Prostate gland (tissue), 2 donors: Measurements from ENCODE around the gene TFCP2. TPM values are rescaled to one million over a fixed set of nuclear protein-coding genes. Genes with fewer than 3 reads are reported as not detected.
"Not testable (repeated sequence)": the region's sequence is repeated elsewhere in the genome, so short reads cannot be mapped to it uniquely, and the experiment has no call there.

Source experiments
- DNase-seq: peaks from one replicate; pipeline ENCODE4 v3.0.0-alpha.2; 2019; ENCODE audit warnings: low spot score
- H3K27ac ChIP-seq, 2 donors: fragments of 200-600 bp; sonication (generic); 2 replicates each; pipeline ENCODE4 v1.5.1; 2017 to 2019
- H3K27me3 ChIP-seq: fragments of 200-600 bp; sonication (generic); replicated peaks from 2 replicates; pipeline ENCODE4 v1.5.1; 2019; ENCODE audit not compliant: insufficient read depth
- H3K36me3 ChIP-seq, 2 donors: fragments of 200-600 bp; sonication (generic); 1 replicate in 1 of 2; 2 replicates in 1 of 2; pipeline versions ENCODE4 v1.5.1 to v1.8.1; 2017 to 2019
- H3K4me1 ChIP-seq: fragments of 200-600 bp; sonication (generic); replicated peaks from 2 replicates; pipeline ENCODE4 v1.5.1; 2019
- H3K4me3 ChIP-seq, 2 donors: fragments of 200-600 bp; sonication (generic); 2 replicates each; pipeline ENCODE4 v1.5.1; 2017 to 2019
- H3K9me3 ChIP-seq: fragments of 200-600 bp; sonication (generic); 2 replicates; pipeline ENCODE4 v1.5.1; 2017
- POLR2A ChIP-seq: fragments of 450-650 bp; IDR thresholded peaks from one replicate; pipeline ENCODE4 v1.6.1; 2016; ENCODE audit warnings: antibody characterized with exemption, mild to moderate bottlenecking
- POLR2AphosphoS5 ChIP-seq: sonication (generic); formaldehyde crosslinking; IDR thresholded peaks from one replicate; pipeline ENCODE4 v1.6.1; 2017; ENCODE audit warnings: antibody characterized with exemption
- WGBS: methylation state at CpG from one replicate; pipeline ENCODE4 v1.1.5; 2018; 5-methylcytosine and 5-hydroxymethylcytosine counted together
- intact Hi-C: fragments of 100-400 bp; cut with DNase I; formaldehyde crosslinking; loops from one replicate; pipeline ENCODE4 v1.14.2; 2022
- total RNA-seq, 2 donors: library from RNA; depleted of rRNA; stranded (reverse); fragments of >200 nt; gene quantifications; one replicate each; pipeline ENCODE4 v1.1.0, GENCODE V29; 2016
- TF ChIP-seq, protein P1 (sequence below), 4 experiments: fragments of 200-600 bp in 2 of 4; fragments of 450-650 bp in 2 of 4; sonication (generic) in 2 of 4; IDR thresholded peaks; 1 replicate in 3 of 4; 2 replicates in 1 of 4; pipeline ENCODE4 v1.5.1; 2016 to 2019; ENCODE audit warnings: antibody characterized with exemption in 4 of 4, mild to moderate bottlenecking in 2 of 4, moderate library complexity in 2 of 4

The TFCP2 gene
- total RNA-seq, 2 donors from 2014 or later, result 11.5 to 21.0 TPM

DNA sequence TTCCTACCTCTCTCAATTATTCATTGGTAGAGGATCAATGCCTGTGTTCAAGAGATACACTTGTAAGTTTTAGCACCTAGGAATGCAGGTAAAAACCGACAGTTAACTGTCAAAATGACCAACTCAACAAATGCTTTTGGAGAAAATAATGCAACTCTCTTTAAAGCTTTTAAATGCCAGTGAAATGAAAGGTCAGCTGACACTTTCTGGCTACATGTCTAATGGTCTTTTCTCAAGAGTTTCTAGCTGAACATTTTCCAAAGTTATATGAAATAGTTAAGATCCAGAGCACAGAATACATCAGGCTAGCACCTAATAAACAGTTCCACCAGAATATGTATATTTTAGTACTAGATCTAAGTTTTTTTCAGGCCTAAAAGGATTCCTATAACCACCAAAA lies 91.5 kb downstream of the TFCP2 start:
- Histone ChIP-seq H3K36me3 (no peaks in the 10 kb centered on the region), H3K9me3 (no peaks in the 10 kb centered on the region), H3K27ac (no peak overlapping the region), H3K27me3 (no peaks in the 10 kb centered on the region), H3K4me1 (no peaks in the 10 kb centered on the region), H3K4me3 (no peak overlapping the region)
- WGBS, result 74% methylated on average over 1 of the region's 1 CpG
- intact Hi-C loops, result loop anchor here (5.0 kb wide), 2 partner anchors 34 to 136 kb away; partner anchors contain the start of genes LETMD1 and POU6F1
- no peak for DNase-seq
- TF ChIP-seq POLR2AphosphoS5, result no peak
- TF ChIP-seq, protein P1, sequence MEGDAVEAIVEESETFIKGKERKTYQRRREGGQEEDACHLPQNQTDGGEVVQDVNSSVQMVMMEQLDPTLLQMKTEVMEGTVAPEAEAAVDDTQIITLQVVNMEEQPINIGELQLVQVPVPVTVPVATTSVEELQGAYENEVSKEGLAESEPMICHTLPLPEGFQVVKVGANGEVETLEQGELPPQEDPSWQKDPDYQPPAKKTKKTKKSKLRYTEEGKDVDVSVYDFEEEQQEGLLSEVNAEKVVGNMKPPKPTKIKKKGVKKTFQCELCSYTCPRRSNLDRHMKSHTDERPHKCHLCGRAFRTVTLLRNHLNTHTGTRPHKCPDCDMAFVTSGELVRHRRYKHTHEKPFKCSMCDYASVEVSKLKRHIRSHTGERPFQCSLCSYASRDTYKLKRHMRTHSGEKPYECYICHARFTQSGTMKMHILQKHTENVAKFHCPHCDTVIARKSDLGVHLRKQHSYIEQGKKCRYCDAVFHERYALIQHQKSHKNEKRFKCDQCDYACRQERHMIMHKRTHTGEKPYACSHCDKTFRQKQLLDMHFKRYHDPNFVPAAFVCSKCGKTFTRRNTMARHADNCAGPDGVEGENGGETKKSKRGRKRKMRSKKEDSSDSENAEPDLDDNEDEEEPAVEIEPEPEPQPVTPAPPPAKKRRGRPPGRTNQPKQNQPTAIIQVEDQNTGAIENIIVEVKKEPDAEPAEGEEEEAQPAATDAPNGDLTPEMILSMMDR (IDR thresholded peaks at IDR 0.05), result no peak

DNA sequence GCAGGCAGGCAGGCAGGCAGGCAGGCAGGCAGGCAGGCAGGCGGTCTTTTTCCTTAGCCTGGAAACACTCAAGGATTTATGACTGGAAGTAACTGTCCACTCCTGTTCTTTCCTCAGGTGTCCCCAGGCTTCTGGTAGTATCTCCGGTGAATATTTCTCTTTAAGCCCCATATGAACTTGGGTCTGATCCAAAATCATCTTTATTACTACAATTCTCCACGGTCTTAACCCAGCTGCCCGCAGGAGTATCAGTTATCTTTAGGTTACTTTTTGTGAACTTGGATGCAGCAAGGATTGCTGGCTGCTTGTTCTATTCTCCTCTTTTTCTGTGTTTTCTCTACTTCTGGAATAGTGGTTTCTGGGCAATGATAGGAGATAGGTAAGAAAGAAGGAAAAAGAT lies 92.8 kb downstream of the TFCP2 start:
- Histone ChIP-seq H3K27ac (no peak overlapping the region), H3K4me3 (no peak overlapping the region), H3K36me3 (no peaks in the 10 kb centered on the region), H3K9me3 (no peaks in the 10 kb centered on the region), H3K4me1 (no peaks in the 10 kb centered on the region), H3K27me3 (no peaks in the 10 kb centered on the region)
- DNase-seq, result no peak
- 49% methylated on average over 4 of the region's 4 CpGs for WGBS
- TF ChIP-seq, protein P1 (IDR thresholded peaks at IDR 0.05), result no peak
- TF ChIP-seq POLR2A, result no peak
- no peak for TF ChIP-seq POLR2AphosphoS5
- intact Hi-C loops, result loop anchor here (5.0 kb wide), 2 partner anchors 33 to 137 kb away; partner anchors contain the start of genes LETMD1 and POU6F1

DNA sequence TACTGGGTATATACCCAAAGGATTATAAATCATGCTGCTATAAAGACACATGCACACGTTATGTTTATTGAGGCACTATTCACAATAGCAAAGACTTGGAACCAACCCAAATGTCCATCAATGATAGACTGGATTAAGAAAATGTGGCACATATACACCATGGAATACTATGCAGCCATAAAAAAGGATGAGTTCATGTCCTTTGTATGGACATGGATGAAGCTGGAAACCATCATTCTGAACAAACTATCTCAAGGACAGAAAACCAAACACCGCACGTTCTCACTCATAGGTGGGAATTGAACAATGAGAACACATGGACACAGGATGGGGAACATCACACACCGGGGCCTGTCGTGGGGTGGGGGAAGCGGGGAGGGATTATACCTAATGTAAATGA lies 94.1 kb downstream of the TFCP2 start:
- H3K4me3 ChIP-seq, H3K9me3 ChIP-seq, H3K36me3 ChIP-seq, intact Hi-C loops, DNase-seq, H3K27ac ChIP-seq, H3K27me3 ChIP-seq, H3K4me1 ChIP-seq: not testable (repeated sequence)
- WGBS, result 89% methylated on average over 6 of the region's 6 CpGs

DNA sequence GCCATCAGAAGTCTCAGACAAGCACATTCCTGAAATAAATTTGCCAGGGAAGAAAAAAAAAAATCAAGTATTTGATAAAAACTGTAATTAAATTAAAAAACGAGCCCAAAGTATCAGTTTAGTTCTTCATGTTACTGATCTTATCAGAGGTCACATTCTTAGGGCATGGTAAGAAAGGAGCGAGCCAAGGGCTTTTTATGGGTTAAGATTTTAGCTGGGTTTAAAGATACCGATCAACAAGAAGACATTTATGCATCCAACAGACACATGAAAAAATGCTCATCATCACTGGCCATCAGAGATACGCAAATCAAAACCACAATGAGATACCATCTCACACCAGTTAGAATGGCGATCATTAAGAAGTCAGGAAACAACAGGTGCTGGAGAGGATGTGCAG lies 94.6 kb downstream of the TFCP2 start:
- H3K4me1 ChIP-seq, H3K9me3 ChIP-seq, H3K27me3 ChIP-seq, H3K27ac ChIP-seq, DNase-seq, intact Hi-C loops, H3K4me3 ChIP-seq, H3K36me3 ChIP-seq: not testable (repeated sequence)
- 38% methylated on average over 5 of the region's 5 CpGs for WGBS

DNA sequence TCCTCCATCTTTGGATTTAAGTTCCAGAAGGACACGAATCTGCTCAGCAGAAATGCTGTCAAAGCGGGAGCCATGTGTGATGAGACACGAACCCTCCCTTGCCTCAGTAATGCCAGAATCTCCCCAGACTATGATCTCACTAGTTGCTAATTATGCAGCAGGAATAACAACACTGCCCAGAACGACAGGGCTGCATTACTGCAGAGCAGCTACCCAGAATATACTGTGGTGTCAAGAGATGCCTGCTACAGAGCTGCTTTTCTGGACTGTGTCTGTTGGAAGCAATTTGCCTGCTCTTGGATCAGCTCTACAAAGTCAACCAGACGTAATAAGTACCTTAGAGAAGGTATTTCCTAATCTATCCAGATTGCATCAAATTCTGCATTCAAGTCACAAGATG lies 95.0 kb downstream of the TFCP2 start:
- Histone ChIP-seq H3K4me1 (no peaks in the 10 kb centered on the region), H3K27ac (no peak overlapping the region)

More for the DNA sequence above, 95.0 kb downstream of the TFCP2 start:
- Histone ChIP-seq H3K27me3 (no peaks in the 10 kb centered on the region), H3K4me3 (no peak overlapping the region), H3K9me3 (no peaks in the 10 kb centered on the region), H3K36me3 (no peaks in the 10 kb centered on the region)
- intact Hi-C loops, result no loop called here
- TF ChIP-seq, protein P1 (IDR thresholded peaks at IDR 0.05), result no peak
- no peak for TF ChIP-seq POLR2A
- no peak for TF ChIP-seq POLR2AphosphoS5
- WGBS, result 25% methylated on average over 5 of the region's 5 CpGs
- DNase-seq, result no peak
